Liver (tissue), 9 donors: ENCODE results near the gene FDX1. TPM values are rescaled to one million over a fixed set of nuclear protein-coding genes. Genes with fewer than 3 reads are reported as not detected.

Experiments
- DNase-seq: peaks from one replicate; pipeline ENCODE4 v3.0.0-alpha.2; 2017; ENCODE audit warnings: low spot score
- H3K27ac ChIP-seq, 2 donors: one replicate each; pipeline ENCODE4 v1.7.0; 2013; ENCODE audit warnings: inconsistent platforms in 2 of 2, low read length in 2 of 2, control low read depth in 1 of 2, low read depth in 1 of 2, mild to moderate bottlenecking in 1 of 2
- H3K27me3 ChIP-seq, 4 donors: one replicate each; pipeline versions ENCODE4 v1.6.1 to v1.7.0; 2013; ENCODE audit warnings: low read length in 3 of 4, inconsistent platforms in 1 of 4, mild to moderate bottlenecking in 1 of 4, moderate library complexity in 1 of 4; ENCODE audit not compliant: control insufficient read depth in 4 of 4, insufficient read depth in 4 of 4
- H3K36me3 ChIP-seq, 4 donors: one replicate each; pipeline versions ENCODE4 v1.6.1 to v1.7.0; 2013; ENCODE audit warnings: low read length in 3 of 4, mild to moderate bottlenecking in 3 of 4, low read depth in 1 of 4, moderate library complexity in 1 of 4; ENCODE audit not compliant: control insufficient read depth in 4 of 4, insufficient read depth in 3 of 4
- H3K4me1 ChIP-seq, 4 donors: one replicate each; pipeline versions ENCODE4 v1.6.1 to v1.7.0; 2013; ENCODE audit warnings: low read length in 3 of 4, mild to moderate bottlenecking in 3 of 4, moderate library complexity in 1 of 4; ENCODE audit not compliant: control insufficient read depth in 4 of 4, insufficient read depth in 4 of 4
- H3K4me3 ChIP-seq, 3 donors: one replicate each; pipeline versions ENCODE4 v1.6.1 to v1.7.0; 2013; ENCODE audit warnings: low read length in 3 of 3, control low read depth in 1 of 3, low read depth in 1 of 3, mild to moderate bottlenecking in 1 of 3
- H3K9ac ChIP-seq, 2 donors: one replicate each; pipeline ENCODE4 v1.7.0; 2013; ENCODE audit warnings: low read length in 2 of 2, mild to moderate bottlenecking in 2 of 2, moderate library complexity in 2 of 2, control low read depth in 1 of 2, low read depth in 1 of 2
- H3K9me3 ChIP-seq, 4 donors: one replicate each; pipeline versions ENCODE4 v1.6.1 to v1.7.0; 2013; ENCODE audit warnings: low read length in 3 of 4; ENCODE audit not compliant: control insufficient read depth in 4 of 4
- ATF3 ChIP-seq: IDR thresholded peaks from 2 replicates; pipeline ENCODE4 v1.6.1; 2016; ENCODE audit warnings: antibody characterized with exemption
- CTCF ChIP-seq: fragments of 150-350 bp; IDR thresholded peaks from 2 replicates; pipeline ENCODE4 v1.5.1; 2017; ENCODE audit warnings: improper control_type of control experiment, low read depth, low read length; ENCODE audit not compliant: missing input control
- EGR1 ChIP-seq, 2 donors: IDR thresholded peaks; 2 replicates each; pipeline ENCODE4 v1.6.1; 2016 to 2018; ENCODE audit warnings: antibody characterized with exemption in 2 of 2, low read depth in 2 of 2
- FOXA1 ChIP-seq: IDR thresholded peaks from 2 replicates; pipeline ENCODE4 v1.6.1; 2016; ENCODE audit warnings: antibody characterized with exemption
- FOXA2 ChIP-seq: IDR thresholded peaks from 2 replicates; pipeline ENCODE4 v1.6.1; 2016; ENCODE audit warnings: antibody characterized with exemption
- GABPA ChIP-seq, 2 donors: IDR thresholded peaks in 1 of 2; conservative IDR thresholded peaks in 1 of 2; 2 replicates each; pipeline ENCODE4 v1.6.1; 2016; ENCODE audit warnings: antibody characterized with exemption in 2 of 2, mild to moderate bottlenecking in 1 of 2, moderate library complexity in 1 of 2
- HNF4A ChIP-seq, 2 donors: conservative IDR thresholded peaks; 2 replicates each; pipeline ENCODE4 v1.6.1; 2016; ENCODE audit warnings: antibody characterized with exemption in 2 of 2, mild to moderate bottlenecking in 2 of 2
- HNF4G ChIP-seq: IDR thresholded peaks from 2 replicates; pipeline ENCODE4 v1.6.1; 2016; ENCODE audit warnings: antibody characterized with exemption
- JUND ChIP-seq, 2 donors: IDR thresholded peaks; 2 replicates each; pipeline ENCODE4 v1.6.1; 2016; ENCODE audit warnings: antibody characterized with exemption in 2 of 2
- MAX ChIP-seq: IDR thresholded peaks from 2 replicates; pipeline ENCODE4 v1.6.1; 2016; ENCODE audit warnings: antibody characterized with exemption
- NR2F2 ChIP-seq: IDR thresholded peaks from 2 replicates; pipeline ENCODE4 v1.6.1; 2016; ENCODE audit warnings: antibody characterized with exemption
- RAD21 ChIP-seq, 2 donors: IDR thresholded peaks; 2 replicates each; pipeline ENCODE4 v1.6.1; 2016; ENCODE audit warnings: antibody characterized with exemption in 2 of 2, mild to moderate bottlenecking in 2 of 2
- REST ChIP-seq: IDR thresholded peaks from 2 replicates; pipeline ENCODE4 v1.6.1; 2016; ENCODE audit warnings: antibody characterized with exemption, mild to moderate bottlenecking
- RXRA ChIP-seq, 2 donors: IDR thresholded peaks; 2 replicates each; pipeline ENCODE4 v1.6.1; 2017 to 2018; ENCODE audit warnings: antibody characterized with exemption in 2 of 2, mild to moderate bottlenecking in 1 of 2
- SP1 ChIP-seq: IDR thresholded peaks from 2 replicates; pipeline ENCODE4 v1.6.1; 2018; ENCODE audit warnings: antibody characterized with exemption, mild to moderate bottlenecking
- TAF1 ChIP-seq: conservative IDR thresholded peaks from 2 replicates; pipeline ENCODE4 v1.6.1; 2016; ENCODE audit warnings: antibody characterized with exemption, mild to moderate bottlenecking
- YY1 ChIP-seq: IDR thresholded peaks from 2 replicates; pipeline ENCODE4 v1.6.1; 2016; ENCODE audit warnings: antibody characterized with exemption, mild to moderate bottlenecking
- ZBTB33 ChIP-seq: IDR thresholded peaks from 2 replicates; pipeline ENCODE4 v1.6.1; 2016; ENCODE audit warnings: antibody characterized with exemption
- WGBS: extraction: QIAGEN DNeasy Blood & Tissue Kit; methylation state at CpG from one replicate; pipeline ENCODE4 v1.1.7; 2013; 5-methylcytosine and 5-hydroxymethylcytosine counted together
- polyA plus RNA-seq, 2 donors: library from polyadenylated mRNA; stranded (reverse) in 1 of 2; unstranded in 1 of 2; fragments of 200-250 nt in 1 of 2; fragments of >200 nt in 1 of 2; fragmentation: Nextera tagmentation in 1 of 2; extraction: Ambion mirVana in 1 of 2; gene quantifications; one replicate each; pipeline versions ENCODE4 v1.2.1 to v1.2.3, GENCODE V29; 2013 to 2015
- total RNA-seq, 2 donors: library from RNA; depleted of rRNA; stranded (reverse); fragments of >200 nt; gene quantifications; one replicate each; pipeline ENCODE4 v1.2.3, GENCODE V29; 2014
- donor health status: healthy.
- donor health status: healthy.
- donor health status: healthy.
- donor health status: healthy.
- donor health status: healthy.

The FDX1 gene
- total and polyA plus RNA-seq, 4 donors = 6.8 to 28.8 (median 17.1) TPM

- Histone ChIP-seq H3K27me3 (no peaks in the 10 kb centered on the region), H3K27ac (peak overlapping the region; percentile 10 to 16), H3K4me1 (peaks cover 7 to 50% (median 45%) of the 10 kb centered on the region in 4 donors), H3K36me3 (peaks cover 0 to 6% (median 3%) of the 10 kb centered on the region in 4 donors), H3K9me3 (no peaks in the 10 kb centered on the region), H3K4me3 (no peak overlapping the region), H3K9ac (no peak overlapping the region)
- TF ChIP-seq MAX (no peak), REST (no peak), RXRA (IDR thresholded peaks at IDR 0.05) (no peak), SP1 (no peak), FOXA2 (no peak), JUND (IDR thresholded peaks at IDR 0.05) (no peak), TAF1 (no peak), HNF4G (no peak), EGR1 (IDR thresholded peaks at IDR 0.05; ENCODE audit: low read depth in 2 of 2) (no peak), ZBTB33 (no peak), YY1 (no peak), CTCF (no peak), HNF4A (conservative IDR thresholded peaks at IDR 0.05) (no peak), ATF3 (no peak), RAD21 (IDR thresholded peaks at IDR 0.05) (no peak), FOXA1 (no peak), NR2F2 (no peak), GABPA (IDR thresholded peaks at IDR 0.05 in 1 of 2, conservative IDR thresholded peaks at IDR 0.05 in 1 of 2) (no peak)
- no peak for DNase-seq
- 75% methylated on average over 7 of the region's 7 CpGs for WGBS
Measured at GRCh38 chr11:110432713-110433392, 3.1 kb downstream of the FDX1 start.
